Astrocyte (in vitro differentiated cells and primary cell): ENCODE measurements around the gene ZDHHC11.
"Not testable (repeated sequence)": the region's sequence is repeated elsewhere in the genome, so short reads cannot be mapped to it uniquely, and the experiment has no call there.

Source experiments
- CTCF ChIP-seq: IDR thresholded peaks from 2 replicates; pipeline ENCODE4 v1.5.1; 2011; ENCODE audit warnings: low read depth, mild to moderate bottlenecking, inconsistent platforms, low read length, moderate library complexity; ENCODE audit not compliant: insufficient read depth
- EZH2 ChIP-seq: IDR thresholded peaks from 2 replicates; pipeline ENCODE4 v1.6.1; 2012; ENCODE audit warnings: mild to moderate bottlenecking, low read length, inconsistent platforms; ENCODE audit not compliant: insufficient read depth

GRCh38 chr5:770585-770984 is 80.2 kb downstream of the ZDHHC11 start:
- not testable (repeated sequence) for TF ChIP-seq CTCF, EZH2
